Measurements from ENCODE around the gene PNMA5. TPM values are rescaled to one million over a fixed set of nuclear protein-coding genes. Genes with fewer than 3 reads are reported as not detected.
"Not testable (repeated sequence)": the region's sequence is repeated elsewhere in the genome, so short reads cannot be mapped to it uniquely, and the experiment has no call there.

PNMA5 gene
- not detected in 3 replicates for total RNA-seq

- no peak for DNase-seq (ENCODE audit: low spot score in 2 of 2, unreplicated experiment in 2 of 2)
- no peaks in the 10 kb centered on the region for H3K4me1 Mint-ChIP-seq
- H3K27ac Mint-ChIP-seq = no peak within 1 kb of the TSS
- H3K4me3 Mint-ChIP-seq = no peak within 1 kb of the TSS
- H3K9me3 Mint-ChIP-seq = peaks cover 9% of the 10 kb centered on the region
- no peaks in the 10 kb centered on the region for H3K36me3 Mint-ChIP-seq
- no peak for TF ChIP-seq CTCF (IDR thresholded peaks at IDR 0.05; ENCODE audit: unreplicated experiment)
- H3K27me3 Mint-ChIP-seq (ENCODE audit: low read depth) = peaks cover 5% of the 10 kb centered on the region
Observed at GRCh38 chrX:152993933-152994332, at the start of gene PNMA5. PNMA5 (minus strand) TSS chrX:152994116; CDS start chrX:152991598, 2,518 bp downstream.

GRCh38 chrX:153032397-153033118 is 38.6 kb upstream of the PNMA5 start:
- Mint-ChIP-seq H3K4me3 (peak overlapping the region; percentile 45), H3K27me3 (ENCODE audit: low read depth) (peaks cover 1% of the 10 kb centered on the region), H3K36me3 (no peaks in the 10 kb centered on the region), H3K27ac (no peak overlapping the region), H3K4me1 (peaks cover 2% of the 10 kb centered on the region), H3K9me3 (peaks cover 26% of the 10 kb centered on the region)
- TF ChIP-seq CTCF (IDR thresholded peaks at IDR 0.05; ENCODE audit: unreplicated experiment) = peak; percentile 71
- peak in 1 of 2 experiments; percentile 79 for DNase-seq (ENCODE audit: low spot score in 2 of 2, unreplicated experiment in 2 of 2)

- Mint-ChIP-seq H3K9me3 (peaks cover 25% of the 10 kb centered on the region), H3K27me3 (ENCODE audit: low read depth) (peaks cover 1% of the 10 kb centered on the region), H3K27ac (no peak overlapping the region), H3K4me1 (peaks cover 2% of the 10 kb centered on the region), H3K36me3 (no peaks in the 10 kb centered on the region), H3K4me3 (no peak overlapping the region)
- no peak for DNase-seq (ENCODE audit: low spot score in 2 of 2, unreplicated experiment in 2 of 2)
- TF ChIP-seq CTCF (IDR thresholded peaks at IDR 0.05; ENCODE audit: unreplicated experiment) = no peak
Observed at GRCh38 chrX:153030801-153031200, 36.9 kb upstream of the PNMA5 start.

GRCh38 chrX:153029875-153030274 is 36.0 kb upstream of the PNMA5 start:
- Mint-ChIP-seq H3K27ac (no peak overlapping the region), H3K4me1 (peaks cover 2% of the 10 kb centered on the region), H3K4me3 (no peak overlapping the region), H3K27me3 (ENCODE audit: low read depth) (peaks cover 1% of the 10 kb centered on the region), H3K36me3 (no peaks in the 10 kb centered on the region), H3K9me3 (peaks cover 25% of the 10 kb centered on the region)
- no peak for DNase-seq (ENCODE audit: low spot score in 2 of 2, unreplicated experiment in 2 of 2)
- no peak for TF ChIP-seq CTCF (IDR thresholded peaks at IDR 0.05; ENCODE audit: unreplicated experiment)

GRCh38 chrX:153029162-153029561 is 35.2 kb upstream of the PNMA5 start:
- no peak for TF ChIP-seq CTCF (IDR thresholded peaks at IDR 0.05; ENCODE audit: unreplicated experiment)
- Mint-ChIP-seq H3K4me3 (no peak overlapping the region), H3K4me1 (peaks cover 2% of the 10 kb centered on the region), H3K27me3 (ENCODE audit: low read depth) (no peaks in the 10 kb centered on the region), H3K9me3 (peaks cover 23% of the 10 kb centered on the region), H3K27ac (no peak overlapping the region), H3K36me3 (no peaks in the 10 kb centered on the region)
- DNase-seq (ENCODE audit: low spot score in 2 of 2, unreplicated experiment in 2 of 2) = no peak

GRCh38 chrX:153028487-153028886 is 34.6 kb upstream of the PNMA5 start:
- DNase-seq (ENCODE audit: low spot score in 2 of 2, unreplicated experiment in 2 of 2); H3K36me3 Mint-ChIP-seq; H3K4me1 Mint-ChIP-seq; H3K27me3 Mint-ChIP-seq (ENCODE audit: low read depth); H3K27ac Mint-ChIP-seq; H3K4me3 Mint-ChIP-seq: not testable (repeated sequence)
- peaks cover 22% of the 10 kb centered on the region for H3K9me3 Mint-ChIP-seq

GRCh38 chrX:153026501-153026900 is 32.6 kb upstream of the PNMA5 start:
- not testable (repeated sequence) for H3K4me3 Mint-ChIP-seq

More at GRCh38 chrX:153026501-153026900, 32.6 kb upstream of the PNMA5 start:
- DNase-seq (ENCODE audit: low spot score in 2 of 2, unreplicated experiment in 2 of 2); H3K4me1 Mint-ChIP-seq; H3K36me3 Mint-ChIP-seq; H3K27ac Mint-ChIP-seq: not testable (repeated sequence)
- Mint-ChIP-seq H3K9me3 (peaks cover 19% of the 10 kb centered on the region), H3K27me3 (ENCODE audit: low read depth) (peaks cover 11% of the 10 kb centered on the region)
